ENCODE data around the gene NACC2. TPM values are rescaled to one million over a fixed set of nuclear protein-coding genes. Genes with fewer than 3 reads are reported as not detected.

NACC2 gene
- total RNA-seq, 1 experiment from 2014 or later, result 62.0 TPM

- no peaks in the 10 kb centered on the region for H3K36me3 ChIP-seq (ENCODE audit: control insufficient read depth, insufficient read depth, low read length)
- H3K27me3 ChIP-seq (ENCODE audit: control insufficient read depth, insufficient read depth, low read length), result no peaks in the 10 kb centered on the region
- BruUV-seq (replicated peaks), result no TSS peak
- POLR2A ChIA-PET, result no interaction called here
- no peaks in the 10 kb centered on the region for H3K4me1 ChIP-seq (ENCODE audit: control insufficient read depth, insufficient read depth, low read length)
- no peak overlapping the region for H3K4me3 ChIP-seq (ENCODE audit: low read depth in 2 of 2, low read length in 2 of 2)
- DNase-seq (ENCODE audit: low read depth, low spot score) (no peak), ATAC-seq (no peak)
- H3K27ac ChIP-seq (ENCODE audit: low read length), result no peak overlapping the region
- in situ Hi-C loops (cut with HindIII; ENCODE audit: low pct_unique_long_range_greater_than_20kb, low sequenced_read_pairs), result no loop called here
- TF ChIP-seq CTCF (IDR thresholded peaks at IDR 0.05) (no peak), POLR2AphosphoS5 (IDR thresholded peaks at IDR 0.05; ENCODE audit: low read depth, low read length) (no peak), TCF7L2 (IDR thresholded peaks at IDR 0.05; ENCODE audit: low read depth, low read length) (no peak)
- no peaks in the 10 kb centered on the region for H3K9me3 ChIP-seq (ENCODE audit: control insufficient read depth, insufficient read depth, low read depth, low read length)
- CTCF ChIA-PET, result no interaction called here
- intact Hi-C loops (cut with micrococcal nuclease; ENCODE audit: unreplicated experiment), result no loop called here
These were observed 45.9 kb upstream of the NACC2 start for GRCh38 chr9:136140966-136141365.

GRCh38 chr9:136140046-136140445, 45.0 kb upstream of the NACC2 start:
- intact Hi-C loops (cut with micrococcal nuclease; ENCODE audit: unreplicated experiment), result no loop called here
- in situ Hi-C loops (cut with HindIII; ENCODE audit: low pct_unique_long_range_greater_than_20kb, low sequenced_read_pairs), result no loop called here
- H3K4me1 ChIP-seq (ENCODE audit: control insufficient read depth, insufficient read depth, low read length), result peaks cover 4% of the 10 kb centered on the region; the same call in 1 of the 2 replicates
- TF ChIP-seq SIN3A (IDR thresholded peaks at IDR 0.05; ENCODE audit: borderline replicate concordance, insufficient read depth, low read depth, low read length), result no peak
- TF ChIP-seq TCF7L2 (IDR thresholded peaks at IDR 0.05; ENCODE audit: low read depth, low read length), result no peak
- no peak for TF ChIP-seq POLR2AphosphoS5 (IDR thresholded peaks at IDR 0.05; ENCODE audit: low read depth, low read length)
- no peak for TF ChIP-seq REST (IDR thresholded peaks at IDR 0.05; ENCODE audit: insufficient read depth in 1 of 2, low read depth in 2 of 2, low read length in 1 of 2)
- no peak for TF ChIP-seq CTCF (IDR thresholded peaks at IDR 0.05)
- CTCF ChIA-PET, result no interaction called here
- POLR2A ChIA-PET, result interaction anchor here (0.7 kb wide), 1 partner anchor 88 kb away, joined by 3 read pairs; no protein-coding TSS in a partner anchor
- DNase-seq (ENCODE audit: low read depth, low spot score) (no peak), ATAC-seq (no peak)
- no TSS peak for BruUV-seq (replicated peaks)
- H3K9me3 ChIP-seq (ENCODE audit: control insufficient read depth, insufficient read depth, low read depth, low read length), result no peaks in the 10 kb centered on the region
- H3K4me3 ChIP-seq (ENCODE audit: low read depth in 2 of 2, low read length in 2 of 2), result no peak overlapping the region
- H3K36me3 ChIP-seq (ENCODE audit: control insufficient read depth, insufficient read depth, low read length), result no peaks in the 10 kb centered on the region
- H3K27ac ChIP-seq (ENCODE audit: low read length), result no peak overlapping the region
- H3K27me3 ChIP-seq (ENCODE audit: control insufficient read depth, insufficient read depth, low read length), result no peaks in the 10 kb centered on the region
